Heart right ventricle (tissue), 16 donors: Measurements from ENCODE around the gene CDK16. TPM values are rescaled to one million over a fixed set of nuclear protein-coding genes. Genes with fewer than 3 reads are reported as not detected.

ENCODE experiments used
- ATAC-seq, 8 donors: fragments of 200-7000 bp; cut with Tn5 transposase; one replicate each; pipeline ENCODE4 v1.9.1; 2020; ENCODE audit warnings: mild to moderate bottlenecking in 8 of 8, moderate library complexity in 8 of 8, moderate number of reproducible peaks in 1 of 8
- DNase-seq, 2 donors: peaks; one replicate each; pipeline ENCODE4 v3.0.0-alpha.2; 2020
- H3K27ac ChIP-seq, 10 donors: fragments of 200-600 bp; sonication (generic) in 2 of 10; one replicate each; pipeline versions ENCODE4 v1.5.0 to v1.8.0; 2020 to 2022; ENCODE audit warnings: mild to moderate bottlenecking in 3 of 10
- H3K27me3 ChIP-seq, 7 donors: fragments of 200-600 bp; one replicate each; pipeline ENCODE4 v1.8.0; 2021 to 2022; ENCODE audit warnings: mild to moderate bottlenecking in 2 of 7
- H3K36me3 ChIP-seq, 9 donors: fragments of 200-600 bp; sonication (generic) in 1 of 9; one replicate each; pipeline versions ENCODE4 v1.5.0 to v1.8.0; 2020 to 2022; ENCODE audit warnings: mild to moderate bottlenecking in 2 of 9
- H3K4me1 ChIP-seq, 9 donors: fragments of 200-600 bp; sonication (generic) in 1 of 9; one replicate each; pipeline versions ENCODE4 v1.5.0 to v1.8.0; 2020 to 2022; ENCODE audit warnings: mild to moderate bottlenecking in 4 of 9
- H3K4me3 ChIP-seq, 10 donors: fragments of 200-600 bp; sonication (generic) in 2 of 10; one replicate each; pipeline versions ENCODE4 v1.5.0 to v1.8.0; 2020 to 2022; ENCODE audit warnings: mild to moderate bottlenecking in 7 of 10, moderate library complexity in 2 of 10
- H3K9me3 ChIP-seq, 11 donors: fragments of 200-600 bp in 10 of 11; sonication (generic) in 2 of 11; one replicate each; pipeline versions ENCODE4 v1.5.0 to v1.8.0; 2013 to 2022; ENCODE audit warnings: mild to moderate bottlenecking in 2 of 11, control low read depth in 1 of 11, moderate library complexity in 1 of 11
- CTCF ChIP-seq, 9 donors: fragments of 200-600 bp; sonication (generic) in 2 of 9; IDR thresholded peaks; one replicate each; pipeline versions ENCODE4 v1.5.0 to v1.8.0; 2021 to 2022; ENCODE audit warnings: antibody characterized with exemption in 9 of 9, mild to moderate bottlenecking in 5 of 9, moderate library complexity in 1 of 9
- WGBS, 2 donors: extraction: QIAGEN DNeasy Blood & Tissue Kit; methylation state at CpG; one replicate each; pipeline ENCODE4 v1.1.7; 2013; ENCODE audit warnings: inconsistent platforms in 1 of 2; 5-methylcytosine and 5-hydroxymethylcytosine counted together
- intact Hi-C, 10 donors: fragments of 100-400 bp; cut with DNase I; formaldehyde crosslinking; loops; one replicate each; pipeline versions ENCODE4 v1.11.1 to v1.14.2; 2022
- polyA plus RNA-seq, 2 donors: library from polyadenylated mRNA; stranded (reverse); fragments of 200-250 nt; gene quantifications; one replicate each; pipeline ENCODE4 v1.2.3, GENCODE V29; 2013
- total RNA-seq, 10 donors: library from RNA; stranded (reverse); fragmentation: NEBNext Ultra II Directional in 3 of 10; extraction: Animal tissue kit (Norgen Biotek cat#: 25700) in 3 of 10; gene quantifications; one replicate each; pipeline versions ENCODE4 v1.2.1 to v1.2.4, GENCODE V29; 2021 to 2023
- donor health status: Arrhythmogenic right ventricular cardiomyopathy.
- donor health status: ischemic (EF 13 %, LVEDD 7.1; RV severe dilation, severe dysfunction).
- donor health status: healthy with polysubstance abuse.
- donor health status: DM: no; HTN: yes; CAD: no.
- donor health status: DM: no; HTN: no; CAD: no.
- donor health status: ischemic (EF 25% LVEDD 6.9; RV normal size, moderate dysfunction).
- donor health status: ischemic (EF 25% LVEDD 5.7; RV mildly dilated, moderate dysfunction).
- donor health status: healthy.
- donor health status: DM: yes; HTN: yes; CAD: no.
- donor health status: Ischemic cardiomyopathy.
- donor health status: ischemic (EF 35%, LVEDD 5.7; RV mildly dilated, moderate dysfunction).
- donor health status: nonischemic (EF 11% LVEDD 7.7; RV severe dilation, severe dysfunction).
- donor health status: DM: yes; HTN: yes; CAD: no.
- donor health status: PGD.
- donor health status: ischemic (EF 29% LVEDD 5.4; RV normal size, mild dysfunction).
- donor health status: nonischemic (EF 23%, LVEDD 6.1; RV moderate dilation, normal function).

The CDK16 gene
- total and polyA plus RNA-seq, 12 donors: 110 to 193 (median 145) TPM

- DNase-seq (no peak), ATAC-seq (no peak)
- no peak for TF ChIP-seq CTCF (IDR thresholded peaks at IDR 0.05)
- Histone ChIP-seq H3K27ac (no peak overlapping the region), H3K4me1 (no peaks in the 10 kb centered on the region), H3K4me3 (no peak overlapping the region), H3K36me3 (no peaks in the 10 kb centered on the region), H3K9me3 (no peaks in the 10 kb centered on the region), H3K27me3 (peaks cover 0 to 71% (median 0%) of the 10 kb centered on the region in 7 donors)
- WGBS, 2 donors: 77 to 78% methylated on average over 7 of the region's 7 CpGs
- intact Hi-C loops: no loop called here
Measured at GRCh38 chrX:47266643-47267042, 48.2 kb downstream of the CDK16 start.

- no peak for TF ChIP-seq CTCF (IDR thresholded peaks at IDR 0.05)
- no peaks in the 10 kb centered on the region for H3K9me3 ChIP-seq
- no peaks in the 10 kb centered on the region for H3K36me3 ChIP-seq
- ATAC-seq (no peak), DNase-seq (no peak)
- intact Hi-C loops: no loop called here
- no peaks in the 10 kb centered on the region for H3K4me1 ChIP-seq
- H3K27me3 ChIP-seq: peaks cover 0 to 59% (median 0%) of the 10 kb centered on the region in 7 donors
- no peak overlapping the region for H3K27ac ChIP-seq
- H3K4me3 ChIP-seq: no peak overlapping the region
- WGBS, 2 donors: 57 to 59% methylated on average over 2 of the region's 2 CpGs
Measured at GRCh38 chrX:47272013-47272408, 53.5 kb downstream of the CDK16 start.

- peak in 1 of 8 donors; percentile 38 for ATAC-seq
- Histone ChIP-seq H3K9me3 (no peaks in the 10 kb centered on the region), H3K27ac (no peak overlapping the region), H3K4me1 (no peaks in the 10 kb centered on the region), H3K4me3 (no peak overlapping the region), H3K27me3 (peaks cover 0 to 56% (median 0%) of the 10 kb centered on the region in 7 donors), H3K36me3 (no peaks in the 10 kb centered on the region)
- intact Hi-C loops: no loop called here
- WGBS, 2 donors: 75 to 95% methylated on average over 6 to 7 of the region's 7 CpGs
- DNase-seq: no peak
- TF ChIP-seq CTCF (IDR thresholded peaks at IDR 0.05): no peak
Measured at GRCh38 chrX:47273011-47273730, 54.7 kb downstream of the CDK16 start.

- ATAC-seq (no peak), DNase-seq (no peak)
- intact Hi-C loops: no loop called here
- WGBS, 2 donors: 51 to 56% methylated on average over 2 of the region's 2 CpGs
- TF ChIP-seq CTCF (IDR thresholded peaks at IDR 0.05): no peak
- Histone ChIP-seq H3K27ac (no peak overlapping the region), H3K9me3 (no peaks in the 10 kb centered on the region), H3K27me3 (peaks cover 0 to 54% (median 0%) of the 10 kb centered on the region in 7 donors), H3K4me1 (no peaks in the 10 kb centered on the region), H3K4me3 (no peak overlapping the region), H3K36me3 (no peaks in the 10 kb centered on the region)
Measured at GRCh38 chrX:47278691-47279090, 60.2 kb downstream of the CDK16 start.

Other genes starting within 250 kb of the CDK16 start
- gene RGN, start 140.2 kb upstream of the CDK16 start, total RNA-seq: 10 to 100 TPM; 15.8 to 29.2 (median 23.8) TPM
- gene RGN, start 140.2 kb upstream of the CDK16 start, polyA plus RNA-seq: 10 to 100 TPM in 1 of 2 donors, 1 to 10 TPM in 1; 2.1 to 10.5 TPM
- 100 to 1,000 TPM; 149 to 217 (median 175) TPM for gene NDUFB11, start 74.0 kb upstream of the CDK16 start, total RNA-seq
- 100 to 1,000 TPM; 155 to 178 TPM for gene NDUFB11, start 74.0 kb upstream of the CDK16 start, polyA plus RNA-seq
- gene RBM10, start 73.5 kb upstream of the CDK16 start, total RNA-seq: 10 to 100 TPM; 23.1 to 32.1 (median 26.4) TPM
- gene RBM10, start 73.5 kb upstream of the CDK16 start, polyA plus RNA-seq: 10 to 100 TPM; 26.9 to 27.6 TPM
- gene UBA1, start 24.9 kb upstream of the CDK16 start, total RNA-seq: 100 to 1,000 TPM; 110 to 157 (median 128) TPM
- gene UBA1, start 24.9 kb upstream of the CDK16 start, polyA plus RNA-seq: 10 to 100 TPM; 90.9 to 99.4 TPM
- 10 to 100 TPM; 36.4 to 73.0 (median 58.6) TPM for gene USP11, start 14.3 kb downstream of the CDK16 start, total RNA-seq
- gene USP11, start 14.3 kb downstream of the CDK16 start, polyA plus RNA-seq: 10 to 100 TPM; 20.0 to 25.4 TPM
- gene ZNF157, start 151.9 kb downstream of the CDK16 start, total RNA-seq: under 1 TPM in 3 of 10 donors, not detected in 7; 0.15 to 0.25 (median 0.23) TPM
- under 1 TPM; 0.03 to 0.15 TPM for gene ZNF157, start 151.9 kb downstream of the CDK16 start, polyA plus RNA-seq